GM15510 (cell line): Measurements from ENCODE around the gene NFASC.

Experiments
- POLR2A ChIP-seq: IDR thresholded peaks from 3 replicates; pipeline ENCODE4 v1.6.1; 2011; ENCODE audit warnings: borderline replicate concordance; ENCODE audit not compliant: insufficient read length; ENCODE audit errors: extremely low read depth

The NFASC gene

DNA sequence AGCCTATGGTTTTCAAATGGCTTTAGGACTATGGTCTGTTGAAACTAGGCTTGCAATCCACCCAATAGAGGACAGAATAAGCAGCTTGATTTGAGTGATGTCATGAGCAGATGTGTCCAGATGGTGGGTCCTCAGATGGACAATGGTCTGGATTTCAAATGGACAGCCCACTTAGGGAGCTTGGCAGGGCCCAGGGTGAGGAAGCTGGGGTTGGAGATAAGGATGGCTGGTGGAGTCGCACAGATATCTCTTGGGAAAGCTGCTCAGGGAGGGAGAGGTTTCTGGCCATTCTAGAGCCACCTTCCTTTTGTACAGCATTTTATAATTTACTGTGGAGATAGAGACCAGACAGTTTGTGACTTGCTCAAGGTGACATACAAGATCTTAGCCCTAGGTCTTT is 55.0 kb downstream of the NFASC start:
- TF ChIP-seq POLR2A = no peak

DNA sequence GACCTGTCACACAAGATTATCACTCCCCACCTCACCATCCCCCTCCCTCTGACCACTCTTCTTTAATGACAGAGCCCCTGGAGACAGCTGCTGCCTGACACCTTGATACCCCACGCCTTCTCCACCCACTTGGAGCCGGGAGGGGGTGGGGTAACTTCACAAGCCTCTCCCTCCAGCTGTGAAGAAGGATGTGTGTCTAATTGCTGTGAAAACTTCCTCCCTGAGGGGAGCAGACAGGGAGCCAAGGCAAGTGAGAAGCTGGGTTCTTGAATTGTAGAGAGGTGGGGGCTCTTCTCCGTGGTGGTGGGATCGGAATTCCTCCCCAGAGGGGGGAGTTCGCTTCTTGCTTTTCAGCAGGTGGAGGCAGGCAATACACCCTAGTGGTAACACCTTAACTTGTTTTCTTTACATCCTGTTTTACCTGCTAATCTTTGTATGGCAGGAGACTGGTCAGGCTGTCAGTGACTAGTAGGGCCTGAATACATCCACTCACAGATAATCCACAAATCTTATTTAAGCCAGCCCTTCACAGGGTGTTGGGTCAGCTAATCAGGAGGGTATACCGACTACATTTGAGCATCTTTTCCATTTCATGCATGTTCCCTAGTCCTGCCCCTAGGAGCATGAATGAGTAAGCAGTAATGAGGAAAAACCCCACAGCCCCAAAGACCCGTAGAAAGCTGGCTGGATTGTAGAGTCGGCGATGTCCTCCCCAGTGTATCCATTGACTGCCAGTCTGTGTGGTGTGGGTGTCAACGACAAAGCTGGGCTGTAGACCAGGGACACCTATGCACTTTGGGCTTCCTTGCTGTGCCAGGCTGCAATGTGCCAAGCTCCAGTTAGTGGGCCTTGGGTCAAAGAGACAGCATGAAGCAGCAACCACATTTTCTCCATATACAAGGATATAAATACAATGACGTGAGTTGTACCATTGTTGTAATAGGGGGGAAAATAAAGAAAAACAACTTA is 57.3 kb downstream of the NFASC start:
- no peak for TF ChIP-seq POLR2A

DNA sequence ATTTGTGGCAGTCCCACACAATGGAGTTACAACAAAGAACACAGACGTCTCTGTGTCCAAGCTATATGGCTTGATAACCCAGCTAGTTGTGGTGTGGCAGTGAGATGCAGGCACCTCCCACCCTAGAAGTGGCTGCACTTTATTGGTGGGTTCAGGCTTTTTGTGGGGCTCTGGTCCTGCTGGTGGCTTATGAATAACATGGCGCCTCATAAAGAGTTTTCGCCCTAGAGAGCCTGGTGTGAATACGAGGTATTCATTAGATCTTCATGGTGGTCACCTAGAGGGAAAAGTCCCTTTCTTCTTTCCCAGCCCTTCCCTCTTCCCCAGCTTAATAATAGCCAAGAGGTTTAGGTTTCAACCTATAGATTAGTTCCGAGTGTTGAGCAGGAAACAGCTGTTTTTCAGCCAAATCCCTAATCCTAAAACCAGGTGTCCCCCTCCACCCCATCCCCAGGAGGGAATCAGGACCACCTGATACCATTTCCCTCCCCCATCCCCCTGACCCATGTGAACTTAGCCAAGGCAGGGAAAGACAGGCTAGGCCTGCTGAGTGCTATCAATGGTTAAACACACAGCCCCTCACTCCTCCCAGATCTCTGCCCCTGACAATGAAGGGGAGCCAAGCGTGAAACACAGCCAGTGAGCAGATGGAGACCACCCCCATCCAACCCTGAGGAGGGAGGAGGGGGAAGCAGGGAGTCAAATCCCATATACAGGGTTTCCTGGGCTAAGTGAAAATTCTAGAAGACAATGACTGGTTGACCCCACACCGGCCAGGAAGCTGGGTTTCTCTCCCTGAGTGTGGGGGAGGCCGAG is 58.2 kb downstream of the NFASC start:
- TF ChIP-seq POLR2A = no peak

- no peak for TF ChIP-seq POLR2A
Measured at GRCh38 chr1:204929487-204930154, 59.0 kb downstream of the NFASC start.

- TF ChIP-seq POLR2A = no peak
Measured at GRCh38 chr1:204930155-204930523, 59.5 kb downstream of the NFASC start.

- TF ChIP-seq POLR2A = no peak
Measured at GRCh38 chr1:204931313-204931712, 60.7 kb downstream of the NFASC start.

- no peak for TF ChIP-seq POLR2A
Measured at GRCh38 chr1:204931768-204932572, 61.3 kb downstream of the NFASC start.

DNA sequence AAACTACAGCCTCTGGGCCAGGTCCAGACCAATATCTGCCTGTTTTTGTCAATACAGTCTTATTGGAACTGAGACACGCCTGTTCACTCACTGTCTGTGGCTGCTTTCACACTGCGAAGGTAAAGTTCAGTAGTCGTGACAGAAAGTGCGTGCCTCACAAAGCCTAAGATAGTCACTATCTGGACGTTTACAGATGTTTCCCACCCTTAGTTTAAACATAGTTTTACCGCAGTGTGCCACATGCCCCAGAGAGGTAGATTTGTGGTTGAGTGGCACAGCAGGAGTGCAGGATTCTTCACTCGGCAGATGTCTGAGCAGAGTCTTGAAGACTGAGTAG is 61.9 kb downstream of the NFASC start:
- no peak for TF ChIP-seq POLR2A

- no peak for TF ChIP-seq POLR2A
Measured at GRCh38 chr1:204935155-204935554, 64.5 kb downstream of the NFASC start.

DNA sequence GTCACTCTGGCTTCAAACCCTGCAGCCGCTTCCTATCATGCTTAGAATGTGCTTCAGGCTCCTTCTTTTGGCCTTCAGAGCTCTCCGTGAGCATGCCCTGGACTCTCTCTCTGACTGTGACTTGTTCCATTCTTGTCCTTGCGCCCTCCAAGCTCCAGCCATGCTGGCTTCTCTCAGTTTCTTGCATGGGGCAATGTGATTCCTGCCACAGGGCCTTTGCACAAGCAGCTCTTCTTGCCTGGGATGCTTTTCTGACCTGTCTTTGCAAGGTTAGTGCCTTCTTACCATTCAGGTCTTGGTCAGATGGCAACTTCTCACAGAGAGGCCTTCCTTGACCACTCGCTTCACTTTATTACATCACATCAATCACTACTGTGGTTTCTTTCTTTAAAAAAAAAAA is 66.1 kb downstream of the NFASC start:
- no peak for TF ChIP-seq POLR2A

- no peak for TF ChIP-seq POLR2A
Measured at GRCh38 chr1:204937901-204938300, 67.2 kb downstream of the NFASC start.

DNA sequence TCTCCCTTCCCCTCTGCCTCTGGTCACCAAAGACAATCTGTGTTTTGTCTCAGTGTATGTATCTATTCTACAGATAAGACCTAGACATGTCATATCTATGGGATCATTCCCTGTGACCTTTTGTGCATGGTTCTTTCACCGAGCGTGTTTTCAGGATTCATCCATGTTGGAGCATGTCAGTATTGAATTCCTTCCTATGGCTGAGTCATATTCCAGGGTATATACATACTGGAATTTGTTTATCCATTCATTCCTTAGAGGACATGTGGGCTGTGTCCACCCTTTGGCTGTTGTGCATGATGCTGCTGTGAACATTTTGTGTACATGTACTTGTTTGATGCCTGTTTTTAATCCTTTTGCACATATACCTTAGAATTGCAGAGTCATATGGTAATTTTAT is 69.9 kb downstream of the NFASC start:
- no peak for TF ChIP-seq POLR2A

- no peak for TF ChIP-seq POLR2A
Measured at GRCh38 chr1:204941421-204942338, 71.0 kb downstream of the NFASC start.
